ENCODE data around the gene PYDC1.
"Not testable (repeated sequence)": the region's sequence is repeated elsewhere in the genome, so short reads cannot be mapped to it uniquely, and the experiment has no call there.

The PYDC1 gene

GRCh38 chr16:31195861-31196260 is 21.1 kb downstream of the PYDC1 start:
- DNase-seq: not testable (repeated sequence)

GRCh38 chr16:31194898-31195297 is 22.0 kb downstream of the PYDC1 start:
- DNase-seq: no peak

- no peak for DNase-seq
Measured at GRCh38 chr16:31193874-31194273, 23.1 kb downstream of the PYDC1 start.

GRCh38 chr16:31192856-31193642 is 23.9 kb downstream of the PYDC1 start:
- no peak for DNase-seq

GRCh38 chr16:31191697-31192428 is 25.1 kb downstream of the PYDC1 start:
- DNase-seq: no peak

- peak in 1 of 3 experiments; percentile 4 for DNase-seq
Measured at GRCh38 chr16:31190818-31191444, 26.0 kb downstream of the PYDC1 start.

- no peak for DNase-seq
Measured at GRCh38 chr16:31190061-31190460, 26.9 kb downstream of the PYDC1 start.

GRCh38 chr16:31189412-31189778 is 27.5 kb downstream of the PYDC1 start:
- DNase-seq: no peak

- no peak for DNase-seq
Measured at GRCh38 chr16:31188450-31189411, 28.2 kb downstream of the PYDC1 start.

- DNase-seq: no peak
Measured at GRCh38 chr16:31187808-31188189, 29.1 kb downstream of the PYDC1 start.

GRCh38 chr16:31186930-31187807 is 29.8 kb downstream of the PYDC1 start:
- DNase-seq: no peak

GRCh38 chr16:31186176-31186575 is 30.8 kb downstream of the PYDC1 start:
- DNase-seq: no peak

- DNase-seq: no peak
Measured at GRCh38 chr16:31185339-31185738, 31.6 kb downstream of the PYDC1 start.

GRCh38 chr16:31184888-31185287 is 32.0 kb downstream of the PYDC1 start:
- DNase-seq: no peak

- DNase-seq: no peak
Measured at GRCh38 chr16:31183432-31184428, 33.2 kb downstream of the PYDC1 start.

- no peak for DNase-seq
Measured at GRCh38 chr16:31182391-31182790, 34.5 kb downstream of the PYDC1 start.

- peak in 1 of 3 experiments; percentile 56 for DNase-seq
Measured at GRCh38 chr16:31181102-31181830, 35.7 kb downstream of the PYDC1 start.

GRCh38 chr16:31179747-31180459 is 37.0 kb downstream of the PYDC1 start, which contains the start of gene FUS:
Gene FUS (plus strand): TSS chr16:31180139. CDS start chr16:31180215, 76 bp downstream.
- DNase-seq: peak; percentile 84 to 95 (median 94)

Data from NCI-H1417 (cell line).